ENCODE data around the gene MGRN1. TPM values are rescaled to one million over a fixed set of nuclear protein-coding genes. Genes with fewer than 3 reads are reported as not detected.

Gene MGRN1
- total and polyA plus RNA-seq, 11 donors: 17.9 to 75.0 (median 38.0) TPM

DNA sequence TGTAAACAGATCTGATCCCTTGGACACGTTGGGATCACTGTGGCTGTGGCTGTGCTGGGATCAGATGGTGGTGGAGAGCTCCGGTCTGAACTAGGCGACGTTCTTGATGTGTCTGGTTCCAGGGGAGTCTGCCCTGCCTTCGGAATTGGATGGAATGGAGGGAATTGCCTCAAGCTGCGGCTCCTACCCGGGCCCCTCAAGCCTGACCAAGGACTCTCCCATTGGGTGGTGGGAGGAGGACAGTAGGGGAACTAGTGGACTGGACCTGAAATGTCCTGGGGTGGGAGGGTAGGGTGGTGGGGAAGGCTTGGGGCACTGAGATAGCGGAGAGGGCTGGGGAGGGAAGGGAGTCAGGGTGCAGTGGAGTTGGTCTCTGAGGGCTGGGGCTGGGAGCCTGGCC, 6.7 kb upstream of the MGRN1 start:
- intact Hi-C loops (cut with DNase I): loop anchor here in 1 of 10 donors (5.0 kb wide), 3 partner anchors 81 to 339 kb away; partner anchors contain the start of genes CDIP1, SEC14L5 and ZNF500
- peaks cover 4 to 41% (median 30%) of the 10 kb centered on the region in 12 donors for H3K4me1 ChIP-seq
- ATAC-seq: no peak

DNA sequence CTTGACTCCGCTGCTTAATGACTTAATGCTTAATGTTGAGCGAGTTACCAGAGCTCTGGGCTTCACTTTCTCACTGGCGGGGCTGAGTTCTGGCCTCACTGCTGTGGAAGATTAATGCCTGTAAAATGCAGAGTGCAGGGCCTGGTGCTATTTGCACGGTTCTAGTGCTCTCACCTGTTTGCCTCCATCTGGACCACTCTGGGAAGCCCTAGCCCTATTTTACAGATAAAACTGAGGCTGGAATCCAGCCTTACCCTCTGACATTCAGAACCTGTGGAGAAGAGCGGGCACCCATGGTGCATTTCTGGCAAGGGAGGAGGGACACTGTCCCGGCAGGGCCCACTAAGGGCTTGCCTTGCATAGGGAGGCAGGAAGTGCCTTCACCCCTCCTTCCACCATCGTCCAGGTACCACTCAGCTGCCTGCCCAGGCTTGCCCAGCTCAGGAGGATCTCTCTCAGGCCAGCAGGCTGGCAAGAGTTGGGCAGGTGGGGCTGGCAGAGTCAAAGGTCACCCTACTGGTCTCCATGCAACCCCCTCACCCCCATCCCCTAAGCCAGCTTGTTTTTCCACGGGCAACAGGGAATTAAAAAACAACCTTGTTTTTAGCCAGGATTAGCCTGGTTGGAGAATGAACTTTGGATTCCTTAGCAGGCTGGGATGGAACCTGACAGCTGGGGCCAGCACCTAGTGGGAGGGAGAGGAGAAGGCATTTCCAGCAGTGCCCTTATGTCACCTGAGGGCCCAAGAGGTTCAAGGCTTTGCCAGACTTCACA, 5.8 kb upstream of the MGRN1 start:
- intact Hi-C loops (cut with DNase I): loop anchor here in 1 of 10 donors (5.0 kb wide), 3 partner anchors 82 to 338 kb away; partner anchors contain the start of genes CDIP1, SEC14L5 and ZNF500
- 84 to 91% (median 87%) methylated on average over 7 to 8 of the region's 8 CpGs for WGBS, 4 donors
- H3K9me3 ChIP-seq: no peaks in the 10 kb centered on the region
- no peaks in the 10 kb centered on the region for H3K36me3 ChIP-seq
- no peak overlapping the region for H3K4me3 ChIP-seq
- H3K4me1 ChIP-seq: peaks cover 0 to 34% (median 22%) of the 10 kb centered on the region in 12 donors
- H3K27ac ChIP-seq: no peak overlapping the region
- no peak for ATAC-seq
- no peak for DNase-seq
- no peaks in the 10 kb centered on the region for H3K27me3 ChIP-seq
- TF ChIP-seq POLR2A (IDR thresholded peaks at IDR 0.05) (no peak), CTCF (IDR thresholded peaks at IDR 0.05) (no peak)

More for the DNA sequence above, 6.7 kb upstream of the MGRN1 start:
- peak overlapping the region in 4 of 12 donors; percentile 95 to 99 (median 98) for H3K27ac ChIP-seq
- no peak overlapping the region for H3K4me3 ChIP-seq
- DNase-seq: no peak
- no peaks in the 10 kb centered on the region for H3K27me3 ChIP-seq
- no peak for TF ChIP-seq CTCF (IDR thresholded peaks at IDR 0.05)
- TF ChIP-seq POLR2A (IDR thresholded peaks at IDR 0.05): no peak
- no peaks in the 10 kb centered on the region for H3K9me3 ChIP-seq
- 83 to 90% (median 88%) methylated on average over 8 of the region's 8 CpGs for WGBS, 4 donors
- H3K36me3 ChIP-seq: no peaks in the 10 kb centered on the region

- Histone ChIP-seq H3K4me1 (peaks cover 0 to 28% (median 16%) of the 10 kb centered on the region in 12 donors), H3K4me3 (peak overlapping the region in 1 of 12 donors; percentile 99), H3K36me3 (no peaks in the 10 kb centered on the region), H3K27me3 (no peaks in the 10 kb centered on the region), H3K9me3 (no peaks in the 10 kb centered on the region), H3K27ac (peak overlapping the region in 2 of 12 donors; percentile 97 to 99)
- 78 to 82% (median 79%) methylated on average over 7 of the region's 7 CpGs for WGBS, 4 donors
- TF ChIP-seq CTCF (IDR thresholded peaks at IDR 0.05) (no peak), POLR2A (IDR thresholded peaks at IDR 0.05) (no peak)
- ATAC-seq: no peak
- DNase-seq: no peak
- intact Hi-C loops (cut with DNase I): loop anchor here in 2 of 10 donors (5.0 to 10.0 kb wide), 2 partner anchors 69 to 331 kb away; partner anchors contain the start of genes NUDT16L1 (in 1 of the 2) and SEC14L5 (in 1 of the 2)
These were observed 1.0 kb upstream of the MGRN1 start for GRCh38 chr16:4623593-4623992.
